Endothelial cell of umbilical vein (primary cell): ENCODE measurements around the gene LRRC61. TPM values are rescaled to one million over a fixed set of nuclear protein-coding genes. Genes with fewer than 3 reads are reported as not detected.

ENCODE experiments used
- BruUV-seq: library from RNA; stranded (reverse); fragments of 400-500 nt; replicated peaks from 2 replicates; lab custom pipeline; 2021; lab: Mats Ljungman, UMichigan
- CTCF ChIA-PET: fragments of 300-600, 350-600 bp; sonication (Branson Sonifier 250); formaldehyde crosslinking; loops from one replicate; lab custom pipeline; 2021; ENCODE audit warnings: antibody characterized with exemption, inconsistent platforms; lab: Charles Lee
- POLR2A ChIA-PET: fragments of 300-600, 350-600 bp; sonication (Branson Sonifier 250); formaldehyde crosslinking; loops from one replicate; lab custom pipeline; 2021; ENCODE audit warnings: antibody characterized with exemption, inconsistent platforms; lab: Charles Lee
- DNase-seq: peaks from one replicate; pipeline ENCODE4 v3.0.0-alpha.2; 2011; ENCODE audit warnings: low read depth, low spot score
- FAIRE-seq: peaks from 2 replicates; lab custom pipeline; 2011; peaks lifted over from hg19 to GRCh38; lab: Jason Lieb, UNC
- H2AFZ ChIP-seq: 2 replicates; pipeline ENCODE4 v1.6.0; 2012; ENCODE audit warnings: low read depth, low read length, control low read depth, inconsistent platforms
- H3K27ac ChIP-seq: 2 replicates; pipeline ENCODE4 v1.5.1; 2011; ENCODE audit warnings: low read depth, mild to moderate bottlenecking, control low read depth, low read length, moderate library complexity; ENCODE audit not compliant: insufficient read depth
- H3K27me3 ChIP-seq, 2 experiments: 2 replicates each; pipeline versions ENCODE4 v1.6.0 to v1.6.1; 2011; ENCODE audit warnings: low read length in 2 of 2, mixed read lengths in 1 of 2; ENCODE audit not compliant: control insufficient read depth in 2 of 2, insufficient read depth in 2 of 2
- H3K36me3 ChIP-seq, 2 experiments: 2 replicates in 1 of 2; 3 replicates in 1 of 2; pipeline ENCODE4 v1.5.1; 2011; ENCODE audit warnings: low read length in 2 of 2, mild to moderate bottlenecking in 1 of 2, moderate library complexity in 1 of 2; ENCODE audit not compliant: control insufficient read depth in 2 of 2, insufficient read depth in 2 of 2; ENCODE audit errors: extremely low read depth in 1 of 2
- H3K4me1 ChIP-seq: 3 replicates; pipeline ENCODE4 v1.5.1; 2011; ENCODE audit warnings: mild to moderate bottlenecking, low read length; ENCODE audit not compliant: control insufficient read depth, insufficient read depth; ENCODE audit errors: extremely low read depth
- H3K4me2 ChIP-seq: 2 replicates; pipeline ENCODE4 v1.6.1; 2011; ENCODE audit warnings: low read length, control low read depth, mixed read lengths; ENCODE audit not compliant: insufficient read depth
- H3K4me3 ChIP-seq, 3 experiments: fragments of 200-600 bp in 1 of 3; sonication (generic), shearing (Covaris generic) in 1 of 3; replicated peaks in 1 of 3; 2 replicates each; pipeline ENCODE4 v1.5.1; 2011 to 2016; ENCODE audit warnings: control low read depth in 3 of 3, low read length in 3 of 3, mild to moderate bottlenecking in 2 of 3, inconsistent platforms in 1 of 3, low read depth in 1 of 3, moderate library complexity in 1 of 3; ENCODE audit not compliant: insufficient read depth in 1 of 3
- H3K79me2 ChIP-seq: 2 replicates; pipeline ENCODE4 v1.6.0; 2012; ENCODE audit warnings: low read length, inconsistent platforms; ENCODE audit not compliant: control insufficient read depth, insufficient read depth
- H3K9ac ChIP-seq: replicated peaks from 2 replicates; pipeline ENCODE3; 2011; ENCODE audit warnings: low read length, control low read depth; ENCODE audit not compliant: insufficient read depth; ENCODE audit errors: extremely low read depth
- H3K9me1 ChIP-seq: replicated peaks from 3 replicates; pipeline ENCODE4 v1.6.0; 2011; ENCODE audit warnings: mild to moderate bottlenecking, low read length; ENCODE audit not compliant: control insufficient read depth, insufficient read depth; ENCODE audit errors: extremely low read depth
- H3K9me3 ChIP-seq: replicated peaks from 2 replicates; pipeline ENCODE4 v1.5.1; 2012; ENCODE audit warnings: low read length, inconsistent platforms; ENCODE audit not compliant: control insufficient read depth, insufficient read depth
- H4K20me1 ChIP-seq: replicated peaks from 2 replicates; pipeline ENCODE3; 2011; ENCODE audit warnings: mild to moderate bottlenecking, low read length; ENCODE audit not compliant: control insufficient read depth, insufficient read depth; ENCODE audit errors: extremely low read depth
- CTCF ChIP-seq, 2 donors: IDR thresholded peaks; 1 replicate in 1 of 2; 2 replicates in 1 of 2; pipeline ENCODE4 v1.5.1; 2011; ENCODE audit warnings: low read length in 2 of 2, mild to moderate bottlenecking in 2 of 2, moderate library complexity in 2 of 2, control low read depth in 1 of 2, inconsistent platforms in 1 of 2, low read depth in 1 of 2; ENCODE audit not compliant: insufficient read depth in 1 of 2; ENCODE audit errors: extremely low read depth in 1 of 2
- EZH2 ChIP-seq: IDR thresholded peaks from 2 replicates; pipeline ENCODE4 v1.6.1; 2012; ENCODE audit warnings: borderline replicate concordance, low read depth, mild to moderate bottlenecking, moderate library complexity, low read length, inconsistent platforms; ENCODE audit not compliant: severe bottlenecking
- FOS ChIP-seq: IDR thresholded peaks from 2 replicates; pipeline ENCODE4 v1.6.1; 2011; ENCODE audit warnings: mild to moderate bottlenecking, low read length, moderate library complexity, borderline replicate concordance; ENCODE audit not compliant: insufficient read depth
- GATA2 ChIP-seq: IDR thresholded peaks from 2 replicates; pipeline ENCODE4 v1.7.0; 2011; ENCODE audit warnings: low read depth, mild to moderate bottlenecking, moderate library complexity, mixed read lengths, low read length; ENCODE audit not compliant: insufficient read length, insufficient read depth
- JUN ChIP-seq: IDR thresholded peaks from 2 replicates; pipeline ENCODE4 v1.6.1; 2011; ENCODE audit warnings: borderline replicate concordance, low read depth; ENCODE audit not compliant: insufficient read length, insufficient read depth
- MAX ChIP-seq: IDR thresholded peaks from 2 replicates; pipeline ENCODE4 v1.6.1; 2011; ENCODE audit not compliant: insufficient read depth, insufficient read length
- MYC ChIP-seq: IDR thresholded peaks from one replicate; pipeline ENCODE4 v1.6.1; 2011; ENCODE audit warnings: mild to moderate bottlenecking, low read depth, low read length
- POLR2A ChIP-seq: IDR thresholded peaks from 2 replicates; pipeline ENCODE4 v1.6.1; 2012; ENCODE audit warnings: low read depth, mild to moderate bottlenecking, control low read depth, low read length
- POLR2AphosphoS5 ChIP-seq: IDR thresholded peaks from 2 replicates; pipeline ENCODE4 v1.6.1; 2012; ENCODE audit warnings: low read depth, mild to moderate bottlenecking, control low read depth, low read length, moderate library complexity; ENCODE audit not compliant: insufficient read depth
- dilution Hi-C: fragments of 300-500 bp; cut with MboI; formaldehyde crosslinking; loops from one replicate; pipeline ENCODE4 v1.15.0; 2019; ENCODE audit warnings: low sequenced_read_pairs; ENCODE audit not compliant: extremely low pct_ligation_motif_present
- intact Hi-C: fragments of 100-400 bp; cut with micrococcal nuclease; formaldehyde crosslinking; loops from one replicate; pipeline ENCODE4 v1.10.0; 2022
- polyA plus RNA-seq, 4 experiments: library from polyadenylated mRNA; depleted of rRNA in 3 of 4; stranded (reverse) in 3 of 4; unstranded in 1 of 4; fragments of >200 nt; gene quantifications; 2 replicates each; pipeline versions ENCODE4 v1.2.1 to v1.2.3, GENCODE V29; 2011 to 2012; ENCODE audit warnings: missing spikeins in 1 of 4
- total RNA-seq: library from RNA; stranded (reverse); gene quantifications from 2 replicates; pipeline ENCODE4 v1.2.3, GENCODE V29; 2021

The LRRC61 gene
- total and polyA plus RNA-seq, 2 donors (not counting 3 experiments of a cell fraction or from before 2014, with no cell fraction given), result 0.72 TPM; not detected in 1

GRCh38 chr7:150375662-150376521 is 52.7 kb downstream of the LRRC61 start:
- Histone ChIP-seq H3K9me3 (no peaks in the 10 kb centered on the region), H3K36me3 (peaks cover 12 to 31% of the 10 kb centered on the region in 2 experiments), H3K9me1 (no peaks in the 10 kb centered on the region), H4K20me1 (no peaks in the 10 kb centered on the region), H3K79me2 (peaks cover 44% of the 10 kb centered on the region), H3K27ac (no peak overlapping the region), H3K27me3 (no peaks in the 10 kb centered on the region), H3K4me1 (peaks cover 29% of the 10 kb centered on the region), H3K9ac (no peak overlapping the region), H2AFZ (no peak overlapping the region), H3K4me2 (no peak overlapping the region), H3K4me3 (no peak overlapping the region)
- intact Hi-C loops, result loop anchor here (5.0 to 10.0 kb wide), 2 partner anchors 189 to 211 kb away; partner anchors contain the start of gene GIMAP4
- DNase-seq (no peak), FAIRE-seq (no peak)
- TF ChIP-seq GATA2 (no peak), EZH2 (no peak), MAX (no peak), MYC (no peak), CTCF (IDR thresholded peaks at IDR 0.05; ENCODE audit: extremely low read depth in 1 of 2, insufficient read depth in 1 of 2, low read depth in 1 of 2, low read length in 2 of 2) (no peak), JUN (no peak), POLR2A (no peak), FOS (no peak), POLR2AphosphoS5 (no peak)
- CTCF ChIA-PET, result interaction anchor here (0.9 kb wide), 1 partner anchor 10 kb away, joined by 3 read pairs; no protein-coding TSS in a partner anchor
- no TSS peak for BruUV-seq
- POLR2A ChIA-PET, result no interaction called here
- dilution Hi-C loops, result no loop called here
